Muscle of leg (tissue), 11 donors: ENCODE data around the gene MSX1. TPM values are rescaled to one million over a fixed set of nuclear protein-coding genes. Genes with fewer than 3 reads are reported as not detected.

Experiments
- DNase-seq: peaks from one replicate; pipeline ENCODE4 v3.0.0; 2013
- H3K27ac ChIP-seq: one replicate; pipeline ENCODE4 v1.5.1; 2013; ENCODE audit warnings: mild to moderate bottlenecking, low read length, control low read depth
- H3K27me3 ChIP-seq: one replicate; pipeline ENCODE4 v1.6.1; 2013; ENCODE audit warnings: low read length; ENCODE audit not compliant: control insufficient read depth, insufficient read depth
- H3K36me3 ChIP-seq: one replicate; pipeline ENCODE4 v1.6.1; 2013; ENCODE audit warnings: low read length; ENCODE audit not compliant: control insufficient read depth, insufficient read depth
- H3K4me1 ChIP-seq: one replicate; pipeline ENCODE4 v1.6.1; 2013; ENCODE audit warnings: low read length; ENCODE audit not compliant: control insufficient read depth, insufficient read depth
- H3K4me3 ChIP-seq: one replicate; pipeline ENCODE4 v1.5.1; 2013; ENCODE audit warnings: low read length, control low read depth
- H3K9me3 ChIP-seq: replicated peaks from 2 replicates; pipeline ENCODE4 v1.6.1; 2013; ENCODE audit warnings: low read depth, low read length; ENCODE audit not compliant: control insufficient read depth
- WGBS: methylation state at CpG from one replicate; pipeline ENCODE4 v1.1.5; 2013; ENCODE audit warnings: missing lambda C conversion rate; ENCODE audit not compliant: insufficient coverage; 5-methylcytosine and 5-hydroxymethylcytosine counted together
- polyA plus RNA-seq, 8 donors: library from polyadenylated mRNA; unstranded; fragments of 120-200 nt; gene quantifications; one replicate each; pipeline versions ENCODE4 v1.2.1 to v1.2.3, GENCODE V29; 2013; ENCODE audit warnings: inconsistent platforms in 1 of 8, low replicate concordance in 1 of 8; ENCODE audit not compliant: insufficient read length in 8 of 8, insufficient read depth in 1 of 8
- total RNA-seq: library from RNA; stranded (reverse); fragments of 120-200 nt; gene quantifications from one replicate; pipeline ENCODE4 v1.2.4, GENCODE V29; 2013

The MSX1 gene
- total and polyA plus RNA-seq, 9 donors: 1.3 to 2.8 (median 1.8) TPM

GRCh38 chr4:4869731-4870571, 10.5 kb downstream of the MSX1 start:
- Histone ChIP-seq H3K4me1 (peaks cover 4% of the 10 kb centered on the region), H3K27ac (no peak overlapping the region), H3K9me3 (no peaks in the 10 kb centered on the region), H3K4me3 (no peak overlapping the region), H3K36me3 (no peaks in the 10 kb centered on the region), H3K27me3 (peaks cover 100% of the 10 kb centered on the region)
- WGBS: 1% methylated on average over 17 of the region's 40 CpGs
- DNase-seq: no peak

DNA sequence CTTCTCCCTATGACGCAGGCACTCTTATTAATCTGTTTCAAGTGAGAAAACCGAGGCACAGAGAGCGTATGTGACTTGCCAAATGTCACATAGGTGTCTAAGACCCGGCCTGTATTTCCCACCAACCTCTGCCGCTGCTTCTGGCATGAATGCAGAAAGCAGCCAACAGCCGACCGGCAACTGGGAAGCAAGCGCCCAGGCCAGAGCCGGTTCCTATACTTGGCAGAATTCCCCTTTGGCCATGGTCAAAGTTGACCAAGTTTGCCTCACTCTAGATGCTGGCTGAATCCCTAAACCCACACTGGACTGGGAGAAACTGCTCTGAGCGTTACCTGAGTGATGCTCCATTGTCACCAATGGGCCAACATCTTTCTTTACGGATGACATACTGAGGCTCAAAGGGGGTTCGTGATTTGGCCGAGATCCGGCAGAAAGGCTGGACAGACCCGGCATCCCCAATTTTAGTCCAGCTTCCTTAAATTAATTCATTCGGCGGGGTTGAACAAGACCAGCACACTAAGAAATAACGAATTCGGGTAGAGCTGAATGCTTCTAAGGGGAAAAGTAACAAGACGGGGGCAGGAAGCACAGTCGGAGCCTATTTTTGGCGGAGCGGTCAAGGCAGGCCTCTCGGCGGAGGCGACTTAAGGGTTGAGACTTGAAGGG, 11.2 kb downstream of the MSX1 start:
- no peaks in the 10 kb centered on the region for H3K36me3 ChIP-seq
- no peaks in the 10 kb centered on the region for H3K9me3 ChIP-seq
- no peak overlapping the region for H3K27ac ChIP-seq
- H3K4me3 ChIP-seq: no peak overlapping the region
- no peak for DNase-seq
- peaks cover 100% of the 10 kb centered on the region for H3K27me3 ChIP-seq
- WGBS: 4% methylated on average over 26 of the region's 26 CpGs
- H3K4me1 ChIP-seq: peaks cover 4% of the 10 kb centered on the region

GRCh38 chr4:4871242-4871572, 11.7 kb downstream of the MSX1 start:
- WGBS: 0% methylated on average over 11 of the region's 18 CpGs
- no peak overlapping the region for H3K4me3 ChIP-seq
- peaks cover 100% of the 10 kb centered on the region for H3K27me3 ChIP-seq
- H3K4me1 ChIP-seq: peaks cover 4% of the 10 kb centered on the region
- H3K27ac ChIP-seq: no peak overlapping the region
- no peaks in the 10 kb centered on the region for H3K9me3 ChIP-seq
- DNase-seq: no peak
- H3K36me3 ChIP-seq: no peaks in the 10 kb centered on the region

DNA sequence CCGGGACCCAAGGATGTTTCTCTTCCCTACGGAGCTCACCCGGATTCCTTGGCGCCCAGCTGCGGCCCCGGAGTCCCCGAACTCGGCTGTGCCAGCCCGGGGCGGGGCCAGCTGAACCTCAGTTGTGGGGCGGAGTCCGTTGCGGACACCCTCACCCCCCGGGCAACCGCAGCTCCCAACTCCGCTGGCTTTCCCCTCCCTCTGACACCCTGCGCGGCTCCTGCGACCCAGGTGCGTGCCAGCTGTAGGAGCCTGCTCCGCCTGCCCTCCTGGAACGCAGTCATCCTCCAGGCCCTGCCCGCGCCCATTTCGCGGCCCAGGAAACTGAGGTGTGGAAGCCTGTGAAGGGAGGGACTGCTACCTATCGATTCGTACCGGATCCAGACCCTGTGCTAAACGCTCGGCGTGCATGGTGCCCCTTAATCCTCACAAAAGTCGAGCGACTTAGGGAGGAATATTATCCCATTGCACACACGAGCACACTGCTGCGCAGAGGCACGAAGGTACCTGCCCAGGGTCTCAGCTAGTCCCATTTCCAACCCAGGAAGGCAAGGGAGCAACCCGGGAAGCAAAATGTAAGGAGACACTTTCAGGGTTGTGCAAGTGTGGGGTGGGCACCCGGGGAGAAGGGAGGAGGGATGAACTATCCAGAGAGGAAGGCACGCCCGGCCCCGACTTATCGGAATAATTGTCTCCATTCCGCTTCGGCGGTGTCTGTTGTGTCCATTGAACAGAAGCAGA, 12.3 kb downstream of the MSX1 start:
- 2% methylated on average over 30 of the region's 46 CpGs for WGBS
- H3K36me3 ChIP-seq: no peaks in the 10 kb centered on the region
- H3K9me3 ChIP-seq: no peaks in the 10 kb centered on the region
- DNase-seq: no peak
- peaks cover 95% of the 10 kb centered on the region for H3K27me3 ChIP-seq
- peaks cover 4% of the 10 kb centered on the region for H3K4me1 ChIP-seq
- H3K27ac ChIP-seq: no peak overlapping the region
- no peak overlapping the region for H3K4me3 ChIP-seq

- no peak for DNase-seq
- 2% methylated on average over 28 of the region's 28 CpGs for WGBS
- peaks cover 2% of the 10 kb centered on the region for H3K4me1 ChIP-seq
- H3K27ac ChIP-seq: no peak overlapping the region
- H3K9me3 ChIP-seq: no peaks in the 10 kb centered on the region
- no peak overlapping the region for H3K4me3 ChIP-seq
- H3K27me3 ChIP-seq: peaks cover 95% of the 10 kb centered on the region
- no peaks in the 10 kb centered on the region for H3K36me3 ChIP-seq
These were observed 12.9 kb downstream of the MSX1 start for GRCh38 chr4:4872314-4872903.

- Histone ChIP-seq H3K36me3 (no peaks in the 10 kb centered on the region), H3K9me3 (no peaks in the 10 kb centered on the region), H3K4me3 (no peak overlapping the region), H3K27ac (no peak overlapping the region), H3K4me1 (no peaks in the 10 kb centered on the region), H3K27me3 (peaks cover 95% of the 10 kb centered on the region)
- 51% methylated on average over 10 of the region's 11 CpGs for whole genome bisulfite sequencing
- DNase-seq: no peak
These were observed 13.7 kb downstream of the MSX1 start for GRCh38 chr4:4873203-4873602.

GRCh38 chr4:4874254-4874653, 14.8 kb downstream of the MSX1 start:
- H3K4me3 ChIP-seq: no peak overlapping the region
- no peaks in the 10 kb centered on the region for H3K36me3 ChIP-seq
- peaks cover 93% of the 10 kb centered on the region for H3K27me3 ChIP-seq
- 71% methylated on average over 2 of the region's 2 CpGs for WGBS
- no peak overlapping the region for H3K27ac ChIP-seq
- no peaks in the 10 kb centered on the region for H3K4me1 ChIP-seq
- DNase-seq: no peak
- no peaks in the 10 kb centered on the region for H3K9me3 ChIP-seq

GRCh38 chr4:4875147-4875546, 15.7 kb downstream of the MSX1 start:
- 12% methylated on average over 5 of the region's 5 CpGs for WGBS
- Histone ChIP-seq H3K27me3 (peaks cover 89% of the 10 kb centered on the region), H3K4me3 (no peak overlapping the region), H3K4me1 (no peaks in the 10 kb centered on the region), H3K9me3 (no peaks in the 10 kb centered on the region), H3K36me3 (no peaks in the 10 kb centered on the region), H3K27ac (no peak overlapping the region)
- no peak for DNase-seq

DNA sequence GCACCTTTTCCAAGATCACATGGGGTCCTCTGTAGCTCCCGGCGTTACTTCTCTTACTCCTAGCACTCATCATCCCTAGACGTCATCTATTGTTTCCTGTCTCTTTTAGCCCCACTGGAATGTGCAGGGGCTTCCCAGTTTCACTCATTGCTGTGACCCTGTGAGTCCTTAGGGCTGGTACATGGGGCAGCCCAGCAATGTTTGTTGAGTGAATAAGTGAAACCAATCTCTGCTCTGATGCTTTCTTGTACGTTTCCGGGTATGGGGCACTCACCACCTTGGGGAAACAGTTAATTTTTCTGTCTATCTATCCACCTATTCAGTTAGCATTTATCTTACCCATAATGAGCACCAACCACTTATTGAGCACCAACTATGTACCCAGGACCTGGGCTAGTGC, 16.1 kb downstream of the MSX1 start:
- H3K36me3 ChIP-seq: no peaks in the 10 kb centered on the region
- DNase-seq: no peak
- H3K4me1 ChIP-seq: no peaks in the 10 kb centered on the region
- no peak overlapping the region for H3K27ac ChIP-seq
- H3K4me3 ChIP-seq: no peak overlapping the region
- H3K9me3 ChIP-seq: no peaks in the 10 kb centered on the region
- WGBS: 11% methylated on average over 2 of the region's 5 CpGs
- H3K27me3 ChIP-seq: peaks cover 84% of the 10 kb centered on the region
